Stimulated activated CD4-positive, alpha-beta T cell treated with anti-CD3 and anti-CD28 coated beads, TNF-alpha, amount 100 ng/mL, for 4 hours (primary cell): Measurements from ENCODE around the gene HAPLN2.
"Not testable (repeated sequence)": the region's sequence is repeated elsewhere in the genome, so short reads cannot be mapped to it uniquely, and the experiment has no call there.

ENCODE experiments used
- DNase-seq, 3 experiments: peaks; one replicate each; pipeline ENCODE4 v3.0.0-alpha.2; 2020; ENCODE audit warnings: low read depth in 3 of 3

HAPLN2 gene

DNA sequence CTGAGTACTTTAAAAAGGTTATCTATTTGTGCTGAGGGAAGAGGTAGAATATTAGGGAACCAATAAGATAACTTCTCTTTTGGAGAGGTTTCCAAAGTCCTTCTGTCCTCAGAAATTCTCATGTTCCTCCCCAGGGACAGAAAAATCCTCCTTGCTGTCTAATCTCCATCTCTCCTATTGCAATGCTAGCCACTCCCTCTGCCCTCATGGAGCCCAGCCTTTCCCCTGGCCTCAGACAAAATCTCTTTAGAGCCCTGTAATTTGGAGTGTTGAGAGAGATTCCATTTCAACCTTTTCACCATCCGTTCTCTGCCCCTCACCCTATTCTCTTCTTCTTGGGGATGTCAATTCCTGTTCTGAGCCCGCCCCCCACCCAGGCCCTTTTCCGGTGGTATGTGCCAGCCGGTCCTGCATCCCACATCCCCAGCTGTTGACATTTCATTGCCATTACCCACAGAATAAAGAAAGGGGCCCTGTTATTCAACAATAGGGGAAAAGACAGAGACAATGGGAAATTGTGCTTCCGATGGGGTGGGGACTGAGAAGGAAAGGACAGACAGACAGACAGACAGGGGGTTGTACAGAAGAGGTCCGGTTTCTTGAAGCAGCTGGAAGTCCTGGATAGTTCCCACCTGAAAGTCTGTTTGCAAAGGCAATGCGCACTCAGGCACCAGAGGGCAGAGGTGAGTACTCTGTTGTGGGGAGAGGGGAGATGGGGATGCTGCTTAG lies at the start of gene HAPLN2:
HAPLN2 (plus strand) TSS at position 563 of the 729 bp plus-strand sequence. CDS start 4,076 bp downstream, outside the sequence.
- DNase-seq = no peak

DNA sequence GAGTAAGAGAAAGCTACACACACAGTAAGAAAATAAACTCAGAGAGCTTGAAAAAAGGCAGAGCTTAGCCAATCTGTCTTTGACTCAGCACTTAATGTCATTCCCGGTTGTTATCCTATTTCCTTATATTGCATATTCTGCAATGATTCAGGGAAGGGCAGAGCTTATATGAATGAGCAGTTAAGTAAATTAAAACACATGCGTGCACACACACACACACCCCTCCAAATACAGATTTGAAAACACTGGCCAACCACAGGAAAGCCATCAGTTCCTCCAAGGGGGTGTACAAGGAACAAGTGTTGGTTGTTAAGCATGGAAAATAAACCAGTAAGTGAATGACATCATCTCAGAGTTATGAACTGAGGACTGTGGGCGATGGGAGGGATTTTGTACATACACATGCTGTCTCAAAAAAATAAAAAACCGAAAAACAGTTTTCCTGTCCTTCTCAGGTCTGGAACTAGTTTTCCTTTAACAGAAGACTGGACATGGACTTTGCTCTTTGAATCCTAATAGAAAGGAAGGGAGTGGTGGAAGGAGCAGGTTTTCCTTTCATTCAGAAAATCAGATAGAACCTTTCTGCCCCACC lies 47.9 kb upstream of the HAPLN2 start:
- DNase-seq = no peak

DNA sequence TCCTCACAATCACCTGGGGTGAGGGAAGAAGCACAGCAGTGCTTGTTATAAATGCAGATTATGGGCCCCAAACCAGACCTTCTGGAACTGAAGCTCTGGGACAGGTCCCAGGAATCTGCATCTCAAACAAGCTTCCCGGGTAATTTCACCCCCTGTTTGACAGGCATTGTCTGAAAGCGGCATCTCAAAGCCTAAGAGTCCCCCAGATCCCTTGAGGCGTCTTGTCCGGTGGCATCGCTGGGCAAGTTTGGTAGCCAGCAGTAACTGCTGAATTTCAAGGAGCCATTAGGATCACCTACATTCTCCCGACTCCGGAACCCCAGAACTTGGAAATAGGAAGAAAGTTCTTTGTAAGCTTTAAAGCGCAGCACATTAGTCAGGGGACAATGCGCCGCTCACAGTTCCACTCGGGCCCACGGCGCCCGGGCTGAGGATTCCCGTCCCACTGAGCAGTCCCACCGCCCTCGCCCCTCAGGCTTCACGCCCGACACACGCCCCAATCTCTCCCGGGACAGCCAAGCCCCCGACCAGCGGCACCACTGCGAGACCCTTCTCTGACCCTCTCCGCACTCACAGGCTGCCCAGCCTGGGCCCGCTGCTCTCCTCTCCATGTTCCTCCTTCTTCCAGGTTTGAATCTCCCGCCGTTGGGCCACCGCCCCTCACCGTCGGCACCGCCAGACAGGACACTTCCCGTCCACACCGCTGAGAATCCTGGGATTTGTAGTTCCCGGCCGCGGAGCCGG lies 47.1 kb upstream of the HAPLN2 start, which contains the start of gene IQGAP3:
IQGAP3 (minus strand) TSS at position 647 of the 744 bp plus-strand sequence; CDS start at position 611, 36 bp downstream.
- peak; percentile 33 to 43 (median 40) for DNase-seq

DNA sequence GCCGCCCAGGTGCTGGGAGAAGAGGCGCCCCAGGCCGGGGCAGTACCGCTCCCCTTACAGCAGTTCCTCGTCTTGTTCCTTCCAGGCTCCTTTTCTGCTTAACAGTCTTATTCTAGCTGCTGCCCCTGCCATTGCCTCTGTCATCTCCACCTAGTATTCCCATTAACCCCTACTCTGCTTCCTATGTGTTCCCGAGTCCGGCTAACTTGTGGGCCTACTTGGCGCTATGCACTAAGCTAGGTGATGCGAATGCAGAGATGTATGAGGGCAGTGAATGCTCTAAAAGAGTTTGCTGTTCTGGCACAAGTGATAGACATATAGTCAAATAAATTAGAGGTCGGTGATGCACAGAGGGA lies 46.6 kb upstream of the HAPLN2 start:
- no peak for DNase-seq

DNA sequence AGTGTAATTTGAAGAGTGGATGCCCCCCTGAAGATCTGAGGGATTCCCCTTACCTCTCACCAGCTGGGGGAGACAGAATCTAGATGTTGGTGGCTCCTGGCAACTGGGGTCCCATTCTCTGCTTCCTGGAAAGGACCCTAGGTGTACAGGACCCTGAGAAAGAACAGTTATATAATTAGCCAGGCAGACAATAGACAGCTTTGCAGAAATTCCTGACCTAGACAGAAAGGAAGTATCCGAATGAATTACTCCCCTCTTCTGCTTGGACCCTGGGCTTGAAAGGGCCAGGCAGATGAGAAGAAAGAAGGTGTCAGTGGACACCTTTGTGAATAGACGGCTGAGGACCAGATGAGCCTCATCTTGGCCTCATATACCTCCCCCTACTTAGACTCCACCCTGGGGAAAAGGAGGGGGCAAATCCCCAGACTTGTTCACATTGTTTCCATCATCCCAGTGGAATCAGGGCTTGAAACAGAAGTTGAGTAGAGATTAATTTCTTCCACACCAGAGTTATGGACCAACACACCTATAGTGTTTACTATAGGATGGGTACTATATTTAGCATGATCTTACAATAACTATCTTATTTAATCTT lies 45.1 kb upstream of the HAPLN2 start:
- no peak for DNase-seq

DNA sequence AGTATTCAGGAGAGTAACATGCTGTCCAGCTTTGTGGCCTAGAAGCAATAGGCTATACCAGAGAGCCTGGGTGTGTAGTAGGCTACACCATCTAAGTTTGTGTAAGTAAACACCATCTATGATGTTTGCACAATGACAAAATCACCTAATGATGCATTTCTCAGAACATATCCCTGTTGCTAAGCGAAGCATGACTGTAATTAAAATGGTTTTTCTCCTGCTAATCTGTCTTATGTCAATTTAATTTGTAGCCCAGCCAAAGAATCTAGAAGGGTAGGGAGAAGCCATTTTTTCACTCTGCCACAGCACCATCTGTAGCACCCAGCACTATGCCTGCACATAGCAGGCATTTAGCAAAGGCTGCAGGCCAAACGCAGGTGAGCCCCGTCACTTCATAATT lies 41.7 kb upstream of the HAPLN2 start:
- no peak for DNase-seq

DNA sequence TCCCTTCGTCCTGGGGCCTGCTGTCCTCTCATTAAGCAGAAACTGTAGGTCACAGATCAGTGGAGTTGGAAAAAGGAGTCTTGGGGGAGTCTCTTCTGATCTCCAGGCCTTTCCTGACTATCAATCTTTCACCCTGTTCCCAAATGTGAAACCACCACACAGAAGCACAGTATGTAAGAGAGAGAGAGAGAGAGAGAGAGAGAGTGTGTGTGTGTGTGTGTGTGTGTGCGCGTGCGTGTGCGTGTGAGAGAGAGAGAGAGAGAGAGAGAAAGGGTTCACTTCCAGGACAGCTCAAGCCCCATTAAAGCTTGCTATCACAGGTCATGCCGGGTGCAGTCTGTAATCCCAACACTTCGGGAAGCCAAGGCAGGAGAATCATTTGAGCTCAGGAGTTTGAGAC lies 41.2 kb upstream of the HAPLN2 start:
- no peak for DNase-seq

DNA sequence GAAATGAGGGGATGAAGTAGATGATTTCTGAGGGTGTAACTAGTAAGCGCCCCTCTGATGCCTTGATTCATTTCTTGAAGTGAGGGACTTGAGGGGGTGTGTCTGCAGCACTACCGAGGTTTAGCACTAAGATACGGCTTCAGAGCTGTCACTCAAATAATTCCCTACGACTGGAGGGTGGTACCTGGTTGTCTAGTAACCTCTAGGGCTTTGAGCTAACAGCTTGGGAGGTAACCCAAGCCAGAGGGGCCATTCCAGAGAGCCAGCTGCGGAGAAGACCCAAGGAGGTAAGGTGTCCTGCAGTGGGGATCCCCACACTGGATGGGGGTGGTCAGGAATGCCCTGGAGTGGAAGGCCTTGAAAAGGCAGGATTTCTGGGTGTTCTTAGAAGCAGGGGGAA lies 39.7 kb upstream of the HAPLN2 start, which contains the start of gene TTC24:
TTC24 (plus strand) TSS at position 252 of the 400 bp plus-strand sequence. CDS start 1,642 bp downstream, outside the sequence.
- no peak for DNase-seq

DNA sequence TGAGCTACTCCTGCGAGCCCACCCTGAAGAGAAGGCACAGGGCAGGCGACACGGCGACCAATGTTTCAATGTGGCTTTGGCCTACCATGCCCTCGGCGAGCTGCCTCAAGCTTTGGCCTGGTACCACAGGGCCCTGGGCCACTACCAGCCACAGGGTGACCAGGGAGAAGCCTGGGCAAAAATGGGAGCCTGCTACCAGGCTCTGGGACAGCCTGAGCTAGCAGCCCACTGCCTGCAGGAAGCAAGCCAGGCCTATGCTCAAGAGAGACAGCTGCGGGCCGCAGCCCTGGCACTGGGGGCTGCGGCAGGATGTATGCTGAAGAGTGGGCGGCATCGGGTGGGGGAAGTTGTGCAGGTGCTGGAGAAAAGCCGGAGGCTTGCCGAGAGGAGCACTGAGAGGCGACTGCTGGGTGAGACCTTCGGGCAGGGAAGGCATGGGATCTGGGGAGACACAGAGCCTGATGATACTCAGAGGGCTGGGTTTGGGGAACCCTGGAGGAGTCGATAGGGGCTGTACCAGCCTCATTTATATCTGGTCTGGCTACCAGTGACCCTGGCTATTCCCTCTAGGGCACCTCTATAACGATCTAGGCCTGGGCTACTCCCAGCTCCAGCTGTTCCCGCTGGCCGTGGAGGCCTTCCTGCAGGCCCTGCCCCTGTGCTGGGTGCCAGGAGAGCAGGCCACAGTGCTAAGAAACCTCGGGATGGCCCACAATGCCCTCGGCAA lies 37.4 kb upstream of the HAPLN2 start:
- DNase-seq = no peak

DNA sequence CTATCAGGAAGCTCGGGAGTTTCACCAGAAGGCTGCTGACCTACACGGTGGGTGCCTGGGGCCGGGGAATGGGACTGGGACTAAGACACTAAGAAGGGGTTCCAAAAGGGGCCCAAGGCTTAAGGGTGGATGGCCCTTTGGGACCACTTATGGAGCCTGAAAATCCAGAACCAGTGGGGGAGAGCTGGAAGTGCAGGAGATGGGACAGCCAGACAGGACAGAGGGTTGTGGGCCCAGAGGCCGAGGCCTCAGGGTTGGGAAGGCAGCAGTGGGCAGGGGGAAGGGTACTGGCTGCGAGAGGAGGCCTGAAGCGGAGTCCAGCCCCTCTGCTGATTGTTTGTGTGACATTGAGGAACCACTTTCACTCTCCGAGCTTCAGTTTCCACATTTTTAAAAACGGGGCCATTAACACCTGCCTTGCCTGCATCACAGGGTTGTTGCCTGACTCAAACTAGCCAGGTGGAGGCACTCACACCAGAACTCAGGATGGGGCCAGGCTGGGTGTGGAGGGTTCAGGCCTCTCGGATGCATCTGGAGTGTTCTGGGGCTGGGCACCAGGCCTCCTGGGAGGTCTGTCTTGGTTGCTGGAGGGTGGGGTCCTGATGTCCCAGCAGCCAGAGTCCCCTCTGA lies 36.7 kb upstream of the HAPLN2 start:
- DNase-seq = no peak

DNA sequence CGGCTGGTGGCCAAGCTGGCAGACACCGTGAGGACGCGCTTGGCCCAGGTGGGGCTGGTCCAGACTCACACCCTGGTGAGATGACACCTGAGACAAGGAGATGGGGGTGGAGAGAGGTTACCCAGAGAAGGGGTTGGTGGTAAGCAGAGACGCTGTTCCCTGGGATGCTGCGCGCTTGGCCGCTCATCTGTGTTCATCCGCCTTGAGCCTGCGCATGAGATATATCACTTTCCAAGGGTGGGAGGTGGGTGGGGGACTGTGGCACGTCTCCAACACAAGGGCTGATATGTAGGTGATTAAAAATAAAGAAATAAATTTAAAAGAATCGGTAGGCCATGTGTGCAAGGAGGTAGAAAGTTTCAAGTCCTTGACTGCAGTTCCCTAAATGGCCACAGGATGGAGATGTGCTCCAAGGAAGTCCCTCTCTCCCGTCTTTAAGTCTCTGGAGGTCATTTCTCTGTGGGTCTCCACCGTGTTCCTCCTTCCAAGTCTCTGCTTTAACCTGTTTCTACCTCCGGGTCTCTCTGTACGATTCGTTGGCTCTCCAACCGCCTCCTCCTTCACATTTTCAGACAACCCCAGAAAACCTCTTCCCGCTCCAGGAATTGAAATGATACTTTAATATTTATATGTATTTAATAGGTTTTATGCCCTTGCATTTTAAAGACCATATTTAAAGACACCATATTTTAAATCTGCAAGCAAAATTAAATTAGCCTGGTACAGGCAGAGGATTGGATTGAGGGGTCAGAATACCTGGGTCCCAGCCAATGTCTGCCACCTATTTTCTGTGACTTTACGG lies 35.2 kb upstream of the HAPLN2 start:
- DNase-seq = peak; percentile 29 to 61 (median 39)

DNA sequence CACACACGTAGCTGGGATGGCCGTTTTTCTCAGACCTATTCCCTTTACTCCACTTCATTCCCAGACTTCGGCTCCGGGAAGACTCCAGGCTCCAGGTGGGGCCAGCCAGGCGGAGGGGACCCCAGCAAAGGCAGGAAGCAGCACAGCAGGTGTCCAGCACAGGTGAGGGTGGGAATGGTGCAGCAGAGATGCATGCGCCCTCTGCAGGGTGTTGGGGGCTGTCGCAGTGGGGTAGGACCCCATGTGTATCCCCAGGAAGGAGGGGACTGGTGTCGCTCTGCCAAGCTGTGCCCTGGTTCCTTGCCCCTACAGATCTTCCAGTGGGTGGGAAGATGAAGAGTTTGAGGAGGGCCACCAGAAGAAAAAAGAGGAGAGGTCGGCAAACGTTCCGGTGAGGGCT lies 34.4 kb upstream of the HAPLN2 start:
- no peak for DNase-seq

DNA sequence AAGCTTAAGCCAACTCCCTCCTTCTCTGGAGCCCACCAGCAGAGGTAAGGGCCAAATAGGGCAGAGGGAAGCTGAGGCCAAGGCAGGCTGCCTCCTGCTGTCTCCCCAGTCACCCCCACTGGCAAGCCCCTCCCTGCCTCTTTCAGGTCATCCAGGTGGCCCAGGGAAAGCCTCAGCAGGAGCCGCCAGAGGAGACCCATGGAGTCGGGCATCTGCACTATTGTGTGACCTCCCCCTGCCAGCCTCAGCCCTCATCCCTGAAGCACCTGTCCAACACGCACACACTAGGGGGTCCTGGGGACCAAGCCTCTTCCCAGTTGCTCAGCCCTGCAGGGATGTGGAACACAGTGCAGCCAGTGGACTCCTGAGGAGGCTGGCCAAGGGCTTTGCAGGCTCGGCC lies 32.9 kb upstream of the HAPLN2 start:
- no peak for DNase-seq

DNA sequence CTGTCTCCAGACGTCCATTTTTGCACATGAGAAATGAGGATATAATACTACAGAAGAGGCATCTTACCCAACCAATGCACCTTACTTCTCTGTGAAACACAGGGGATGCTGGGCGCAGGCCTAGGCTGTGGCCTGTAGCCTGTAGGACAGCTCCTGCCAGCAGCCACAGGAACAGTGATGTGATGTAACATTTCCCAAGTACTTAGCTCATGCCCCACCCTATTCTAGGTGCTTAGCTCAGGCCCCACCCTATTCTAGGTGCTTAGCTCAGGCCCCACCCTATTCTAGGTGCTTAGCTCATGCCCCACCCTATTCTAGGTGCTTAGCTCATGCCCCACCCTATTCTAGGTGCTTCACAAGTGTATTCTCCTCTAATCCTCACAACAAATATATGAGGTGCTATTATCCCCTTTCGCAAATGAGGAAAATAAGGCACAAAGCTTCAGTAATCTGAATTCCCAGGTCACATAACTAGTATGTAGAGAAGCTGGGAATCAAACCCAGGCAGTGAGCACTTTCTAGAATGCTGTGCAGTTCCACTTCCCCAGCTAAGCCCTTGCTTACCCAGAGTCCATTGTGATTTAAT lies 32.2 kb upstream of the HAPLN2 start:
- DNase-seq = no peak

DNA sequence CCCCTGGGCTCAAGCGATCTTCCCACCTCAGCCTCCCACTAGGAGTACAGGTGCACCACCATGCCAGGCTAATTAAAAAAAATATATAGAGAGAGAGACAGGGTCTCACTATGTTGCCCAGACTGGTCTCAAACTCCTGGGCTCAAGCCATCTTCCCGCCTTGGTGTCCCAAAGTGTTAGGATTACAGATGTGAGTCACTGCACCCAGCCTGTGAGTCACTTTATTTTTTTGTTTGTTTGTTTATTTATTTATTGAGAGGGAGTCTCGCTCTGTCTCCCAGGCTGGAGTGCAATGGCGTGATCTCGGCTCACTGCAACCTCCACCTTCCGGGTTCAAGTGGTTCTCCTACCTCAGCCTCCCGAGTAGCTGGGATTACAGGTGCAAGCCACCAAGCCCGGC lies 31.3 kb upstream of the HAPLN2 start:
- DNase-seq = not testable (repeated sequence)

DNA sequence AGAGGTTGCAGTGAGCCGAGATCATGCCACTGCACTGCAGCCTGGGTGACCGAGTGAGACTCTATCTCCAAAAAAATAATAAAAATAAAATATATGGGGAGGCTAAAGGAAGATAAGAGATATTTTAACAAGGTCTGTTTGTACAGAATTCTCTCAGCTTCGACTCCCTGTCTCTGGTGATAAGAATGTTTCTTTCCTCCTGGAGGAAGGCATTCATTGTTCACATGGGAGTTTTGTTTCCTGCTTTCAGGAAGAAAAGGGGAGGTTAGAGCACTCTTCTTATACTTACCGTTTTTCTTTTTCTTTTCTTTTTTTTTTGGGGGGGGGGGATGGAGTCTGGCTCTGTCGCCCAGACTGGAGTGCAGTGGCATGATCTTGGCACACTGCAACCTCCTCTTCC lies 29.7 kb upstream of the HAPLN2 start:
- DNase-seq = no peak

DNA sequence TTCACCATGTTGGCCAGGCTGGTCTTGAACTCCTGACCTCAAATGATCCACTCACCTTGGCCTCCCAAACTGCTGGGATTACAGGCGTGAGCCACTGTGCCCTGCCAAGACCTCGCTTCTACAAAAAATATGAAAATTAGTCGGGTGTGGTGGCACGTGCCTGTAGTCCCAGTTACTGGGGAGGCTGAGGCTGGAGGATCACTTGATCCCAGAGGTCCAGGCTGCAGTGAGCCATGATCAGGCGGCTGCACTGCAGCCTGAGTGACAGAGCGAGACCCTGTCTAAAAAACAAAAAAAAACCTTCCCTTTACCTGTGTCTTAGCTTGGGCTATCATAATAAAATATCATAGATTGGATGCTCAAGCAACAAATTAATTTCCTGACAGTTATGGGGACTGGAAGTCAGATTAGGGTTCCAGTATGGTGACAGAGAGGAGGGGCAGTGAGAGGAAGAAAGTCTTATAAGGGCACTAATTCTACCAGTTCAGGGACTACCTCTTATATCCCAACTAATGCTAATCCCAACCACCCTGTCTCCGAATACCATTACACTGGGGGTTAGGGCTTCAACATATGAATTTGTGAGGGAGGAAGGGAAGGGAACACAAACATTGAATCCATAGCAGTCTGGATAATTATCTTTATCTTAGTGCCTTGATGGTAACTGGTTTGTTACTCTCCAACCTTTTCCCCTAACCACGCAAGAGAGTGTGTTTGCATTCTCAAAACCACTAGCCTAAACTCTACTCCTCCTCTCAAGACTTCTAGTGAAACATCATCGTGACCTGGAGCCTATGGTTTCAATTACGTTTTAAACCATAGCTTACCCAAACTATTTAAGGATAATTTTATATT lies 28.7 kb upstream of the HAPLN2 start:
- no peak for DNase-seq

DNA sequence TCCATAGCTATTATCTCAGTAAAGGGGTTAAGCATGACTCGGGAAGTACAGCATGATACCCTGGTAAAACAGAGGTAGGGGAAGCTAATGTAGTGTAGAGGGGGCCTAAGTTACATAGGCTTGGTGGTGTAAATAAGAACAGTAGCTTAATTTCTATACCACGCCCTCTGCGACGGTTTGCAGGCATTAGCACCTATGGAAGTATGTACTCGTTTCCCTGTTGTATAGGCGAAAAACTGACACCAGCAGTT lies 28.1 kb upstream of the HAPLN2 start:
- DNase-seq = no peak

DNA sequence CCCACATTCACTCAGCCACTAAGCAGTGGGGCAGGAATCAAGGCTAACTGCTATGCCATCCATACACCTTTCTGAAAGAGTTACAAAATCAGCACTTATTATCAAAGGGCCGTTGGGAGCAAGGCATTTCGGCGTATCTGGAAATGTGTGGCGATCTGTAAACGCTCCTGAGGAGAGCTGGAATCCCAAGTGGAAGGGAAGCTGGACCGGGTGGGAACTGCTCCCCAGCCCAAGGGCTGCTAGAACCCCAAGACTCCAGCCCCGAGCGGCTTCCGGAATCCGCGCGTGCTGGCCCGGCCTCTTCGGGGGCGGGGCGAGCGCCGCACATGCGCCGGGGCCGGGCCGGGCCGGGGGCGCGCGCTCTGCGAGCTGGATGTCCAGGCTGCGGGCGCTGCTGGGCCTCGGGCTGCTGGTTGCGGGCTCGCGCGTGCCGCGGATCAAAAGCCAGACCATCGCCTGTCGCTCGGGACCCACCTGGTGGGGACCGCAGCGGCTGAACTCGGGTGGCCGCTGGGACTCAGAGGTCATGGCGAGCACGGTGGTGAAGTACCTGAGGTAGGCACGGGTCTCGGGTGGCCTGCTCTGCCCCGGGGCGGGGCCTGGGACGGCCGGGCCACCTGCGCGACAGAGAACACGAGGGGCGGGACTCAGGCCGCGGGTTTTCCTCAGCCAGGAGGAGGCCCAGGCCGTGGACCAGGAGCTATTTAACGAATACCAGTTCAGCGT lies 27.6 kb upstream of the HAPLN2 start, which contains the start of gene NAXE:
NAXE (plus strand) TSS at position 345 of the 726 bp plus-strand sequence; CDS start at position 374, 29 bp downstream.
- DNase-seq = peak; percentile 45 to 64 (median 48)
